Cardiac muscle cell (in vitro differentiated cells and primary cell): ENCODE data around the gene ALG9. TPM values are rescaled to one million over a fixed set of nuclear protein-coding genes. Genes with fewer than 3 reads are reported as not detected.

ENCODE experiments used
- DNase-seq, 2 donors: peaks; one replicate each; pipeline versions ENCODE4 v3.0.0 to v3.0.0-alpha.2; 2010 to 2017; ENCODE audit warnings: low read depth in 1 of 2, low spot score in 1 of 2
- H3K27ac ChIP-seq: fragments of 200-600 bp; sonication (generic); 2 replicates; pipeline ENCODE4 v1.5.1; 2016
- H3K27me3 ChIP-seq: fragments of 200-600 bp; sonication (generic); 2 replicates; pipeline ENCODE4 v1.6.0; 2016; ENCODE audit warnings: control low read depth
- H3K36me3 ChIP-seq: fragments of 200-600 bp; sonication (generic); 2 replicates; pipeline ENCODE4 v1.5.1; 2016; ENCODE audit warnings: control low read depth
- H3K4me1 ChIP-seq: fragments of 200-600 bp; sonication (generic); 2 replicates; pipeline ENCODE4 v1.8.1; 2017; ENCODE audit warnings: low read depth, mild to moderate bottlenecking, mixed run types
- H3K4me3 ChIP-seq: fragments of 200-600 bp; sonication (generic); 2 replicates; pipeline ENCODE4 v1.5.1; 2016; ENCODE audit warnings: mild to moderate bottlenecking
- H3K9me3 ChIP-seq: fragments of 200-600 bp; sonication (generic); 2 replicates; pipeline ENCODE4 v1.5.1; 2017; ENCODE audit warnings: low read depth, mild to moderate bottlenecking, control low read depth
- CTCF ChIP-seq: IDR thresholded peaks from 2 replicates; pipeline ENCODE4 v1.5.1; 2012; ENCODE audit warnings: low read depth, mild to moderate bottlenecking, low read length
- polyA plus RNA-seq: library from polyadenylated mRNA; unstranded; fragments of >200 nt; fragmentation: Nextera tagmentation; extraction: Ambion mirVana; gene quantifications from 2 replicates; pipeline ENCODE4 v1.2.1, GENCODE V29; 2016
- total RNA-seq: library from RNA; depleted of rRNA; stranded (reverse); fragments of >200 nt; gene quantifications from 2 replicates; pipeline ENCODE4 v1.2.3, GENCODE V29; 2016

The ALG9 gene
- total and polyA plus RNA-seq, 2 experiments from 2014 or later, result 32.8 to 49.9 TPM

- Histone ChIP-seq H3K27me3 (no peaks in the 10 kb centered on the region), H3K4me1 (peaks cover 13% of the 10 kb centered on the region), H3K36me3 (peaks cover 3% of the 10 kb centered on the region), H3K4me3 (no peak overlapping the region), H3K9me3 (no peaks in the 10 kb centered on the region), H3K27ac (no peak overlapping the region)
- DNase-seq, result no peak
- no peak for TF ChIP-seq CTCF
Observed at GRCh38 chr11:111743700-111744099, 127.7 kb downstream of the ALG9 start.

- TF ChIP-seq CTCF, result no peak
- no peak overlapping the region for H3K4me3 ChIP-seq
- peaks cover 19% of the 10 kb centered on the region for H3K4me1 ChIP-seq
- H3K27me3 ChIP-seq, result no peaks in the 10 kb centered on the region
- H3K36me3 ChIP-seq, result no peaks in the 10 kb centered on the region
- DNase-seq, result peak in 1 of 2 donors; percentile 50
- H3K9me3 ChIP-seq, result no peaks in the 10 kb centered on the region
- peak overlapping the region; percentile 32 for H3K27ac ChIP-seq
Observed at GRCh38 chr11:111741751-111742150, 129.6 kb downstream of the ALG9 start.

- Histone ChIP-seq H3K27ac (no peak overlapping the region), H3K4me3 (no peak overlapping the region), H3K4me1 (peaks cover 39% of the 10 kb centered on the region), H3K36me3 (no peaks in the 10 kb centered on the region), H3K27me3 (no peaks in the 10 kb centered on the region), H3K9me3 (no peaks in the 10 kb centered on the region)
- TF ChIP-seq CTCF, result no peak
- no peak for DNase-seq
Observed at GRCh38 chr11:111739299-111739698, 132.1 kb downstream of the ALG9 start.

DNA sequence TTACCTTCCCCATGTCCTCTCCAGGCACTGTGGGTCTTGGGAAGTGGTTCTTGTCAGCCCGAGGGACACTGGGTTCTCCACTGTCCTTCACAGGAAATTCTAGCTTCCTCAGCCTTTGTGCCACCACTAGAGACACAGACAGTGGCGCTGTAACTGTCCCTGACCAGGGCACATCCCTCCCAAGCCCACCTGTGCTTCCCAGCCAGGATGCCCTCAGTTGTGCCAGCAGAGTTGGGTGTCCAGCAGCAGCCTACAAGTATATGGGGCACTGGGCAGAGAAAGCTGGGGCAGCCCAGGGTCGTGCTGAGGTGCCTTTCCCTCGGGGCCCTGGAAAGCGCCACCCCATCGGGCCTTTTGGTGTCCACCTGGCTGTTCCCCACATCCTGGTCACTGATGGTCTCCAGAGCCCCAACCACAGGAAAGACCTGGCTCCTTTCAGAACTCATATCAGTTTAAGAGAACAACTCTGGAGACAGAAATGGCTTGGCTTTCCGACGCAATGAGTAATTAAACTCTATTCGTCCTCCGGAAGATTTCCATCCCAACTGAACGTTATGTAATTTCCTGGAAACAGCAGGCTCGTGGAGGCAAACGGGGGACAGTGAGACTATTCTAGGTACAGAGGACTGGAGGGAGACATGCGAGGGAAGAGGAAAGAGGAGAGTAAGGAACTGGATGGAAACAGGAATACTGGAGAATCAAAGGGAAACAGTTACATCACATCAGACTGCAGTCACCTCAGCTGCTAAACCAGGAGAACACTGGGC, 133.8 kb downstream of the ALG9 start:
- Histone ChIP-seq H3K4me1 (peaks cover 45% of the 10 kb centered on the region), H3K4me3 (no peak overlapping the region), H3K27me3 (no peaks in the 10 kb centered on the region), H3K9me3 (no peaks in the 10 kb centered on the region), H3K36me3 (no peaks in the 10 kb centered on the region), H3K27ac (no peak overlapping the region)
- peak in 1 of 2 donors; percentile 69 for DNase-seq
- TF ChIP-seq CTCF, result no peak

DNA sequence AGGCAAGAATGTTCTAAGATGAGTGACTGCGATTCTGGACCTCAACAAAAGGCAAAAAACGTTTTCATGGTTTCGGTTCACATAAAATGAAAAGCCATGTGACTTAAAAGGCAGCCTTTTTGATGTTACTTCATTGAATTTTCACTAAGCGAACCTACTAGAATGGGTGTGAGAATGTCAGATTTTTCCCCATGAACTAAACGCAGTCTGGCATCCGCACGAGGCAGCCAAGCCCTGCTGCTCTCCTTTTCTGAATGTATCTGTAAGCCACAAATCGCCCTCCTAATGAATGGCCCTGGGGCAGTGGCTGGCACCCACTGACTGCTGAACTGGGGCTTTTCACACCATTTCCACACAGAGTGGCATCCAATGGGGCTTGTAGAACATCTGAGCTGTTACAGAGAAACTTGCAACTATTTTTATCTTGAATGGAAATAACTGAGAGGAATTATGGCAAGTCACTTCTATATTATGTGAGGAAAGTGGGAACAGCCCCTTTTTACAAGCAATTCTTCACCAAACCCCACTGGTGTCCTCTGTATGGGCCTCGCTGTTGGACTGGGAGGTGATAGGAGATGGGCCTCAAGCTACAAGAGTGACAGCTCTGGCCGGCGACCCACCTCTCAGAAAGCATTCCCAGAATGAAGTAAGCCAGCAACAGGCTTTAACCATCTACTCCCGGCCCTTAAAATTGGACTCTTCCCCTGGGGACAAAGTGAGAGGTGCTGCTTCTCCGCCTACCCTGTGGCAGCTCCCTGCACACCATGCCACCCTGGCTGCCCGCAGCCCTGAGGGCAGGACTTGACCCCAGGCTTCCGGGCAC, 134.5 kb downstream of the ALG9 start:
- H3K36me3 ChIP-seq, result no peaks in the 10 kb centered on the region

More for the DNA sequence above, 134.5 kb downstream of the ALG9 start:
- Histone ChIP-seq H3K9me3 (no peaks in the 10 kb centered on the region), H3K4me1 (peaks cover 37% of the 10 kb centered on the region), H3K27ac (peak overlapping the region; percentile 25), H3K27me3 (no peaks in the 10 kb centered on the region), H3K4me3 (no peak overlapping the region)
- no peak for TF ChIP-seq CTCF
- DNase-seq, result no peak

Other genes starting within 250 kb of the ALG9 start
- 12.7 and 14.4 TPM in 2 replicates for gene PPP2R1B, start 105.2 kb downstream of the ALG9 start, total RNA-seq
- 13.2 and 14.2 TPM in 2 replicates for gene PPP2R1B, start 105.2 kb downstream of the ALG9 start, polyA plus RNA-seq
- gene FDXACB1, start 7.6 kb upstream of the ALG9 start, total RNA-seq, result 2.9 and 3.3 TPM in 2 replicates
- gene FDXACB1, start 7.6 kb upstream of the ALG9 start, polyA plus RNA-seq, result 4.9 and 5.5 TPM in 2 replicates
- gene CFAP68, start 8.0 kb upstream of the ALG9 start, total RNA-seq, result 24.5 and 33.0 TPM in 2 replicates
- 49.6 and 50.2 TPM in 2 replicates for gene CFAP68, start 8.0 kb upstream of the ALG9 start, polyA plus RNA-seq
- gene CRYAB, start 40.2 kb upstream of the ALG9 start, total RNA-seq, result 15.3 and 48.6 TPM in 2 replicates
- gene CRYAB, start 40.2 kb upstream of the ALG9 start, polyA plus RNA-seq, result 31.3 and 91.8 TPM in 2 replicates
- 0.36 and 0.74 TPM in 2 replicates for gene HSPB2, start 41.2 kb upstream of the ALG9 start, total RNA-seq
- gene HSPB2, start 41.2 kb upstream of the ALG9 start, polyA plus RNA-seq, result 6.6 and 9.2 TPM in 2 replicates
- gene C11orf52, start 47.3 kb upstream of the ALG9 start, total RNA-seq, result 5.5 and 7.4 TPM in 2 replicates
- 7.6 and 8.5 TPM in 2 replicates for gene C11orf52, start 47.3 kb upstream of the ALG9 start, polyA plus RNA-seq
- gene DIXDC1, start 65.8 kb upstream of the ALG9 start, total RNA-seq, result 40.7 and 42.6 TPM in 2 replicates
- 26.5 and 35.0 TPM in 2 replicates for gene DIXDC1, start 65.8 kb upstream of the ALG9 start, polyA plus RNA-seq
- 70.6 and 77.9 TPM in 2 replicates for gene DLAT, start 153.8 kb upstream of the ALG9 start, total RNA-seq
- gene DLAT, start 153.8 kb upstream of the ALG9 start, polyA plus RNA-seq, result 94.7 and 110 TPM in 2 replicates
- 1.3 and 2.4 TPM in 2 replicates for gene PIH1D2, start 202.4 kb upstream of the ALG9 start, total RNA-seq
- 0.36 and 5.9 TPM in 2 replicates for gene PIH1D2, start 202.4 kb upstream of the ALG9 start, polyA plus RNA-seq
- gene NKAPD1, start 202.7 kb upstream of the ALG9 start, total RNA-seq, result 15.0 and 19.6 TPM in 2 replicates
- 12.8 and 16.2 TPM in 2 replicates for gene NKAPD1, start 202.7 kb upstream of the ALG9 start, polyA plus RNA-seq
- gene TIMM8B, start 215.2 kb upstream of the ALG9 start, total RNA-seq, result 46.7 and 97.1 TPM in 2 replicates
- gene TIMM8B, start 215.2 kb upstream of the ALG9 start, polyA plus RNA-seq, result 149 and 204 TPM in 2 replicates
- 52.1 and 70.7 TPM in 2 replicates for gene SDHD, start 215.3 kb upstream of the ALG9 start, total RNA-seq
- 176 and 184 TPM in 2 replicates for gene SDHD, start 215.3 kb upstream of the ALG9 start, polyA plus RNA-seq